HG03558 (cell line): Measurements from ENCODE around the gene DLG2.

Experiments used
- ATAC-seq: cut with Tn5 transposase; IDR thresholded peaks from one replicate; pipeline ENCODE4 v1.9.1; 2021; ENCODE audit warnings: moderate number of reproducible peaks; ENCODE audit not compliant: unreplicated experiment; ENCODE audit errors: extremely low read depth

The DLG2 gene

GRCh38 chr11:83571302-83571701 is 2055.8 kb downstream of the DLG2 start:
- ATAC-seq: no peak

GRCh38 chr11:83569134-83569805 is 2057.9 kb downstream of the DLG2 start:
- no peak for ATAC-seq

- ATAC-seq: no peak
These were observed 2058.6 kb downstream of the DLG2 start for GRCh38 chr11:83568516-83568915.

GRCh38 chr11:83566950-83567349 is 2060.2 kb downstream of the DLG2 start:
- ATAC-seq: no peak

- ATAC-seq: no peak
These were observed 2062.3 kb downstream of the DLG2 start for GRCh38 chr11:83564870-83565269.

GRCh38 chr11:83558281-83558680 is 2068.9 kb downstream of the DLG2 start:
- ATAC-seq: no peak

GRCh38 chr11:83557653-83558052 is 2069.5 kb downstream of the DLG2 start:
- no peak for ATAC-seq

GRCh38 chr11:83554876-83555275 is 2072.3 kb downstream of the DLG2 start:
- no peak for ATAC-seq

- no peak for ATAC-seq
These were observed 2077.0 kb downstream of the DLG2 start for GRCh38 chr11:83549984-83550667.

- no peak for ATAC-seq
These were observed 2080.8 kb downstream of the DLG2 start for GRCh38 chr11:83546368-83546767.

GRCh38 chr11:83545494-83546260 is 2081.5 kb downstream of the DLG2 start:
- ATAC-seq: no peak

- no peak for ATAC-seq
These were observed 2082.3 kb downstream of the DLG2 start for GRCh38 chr11:83544846-83545245.

- no peak for ATAC-seq
These were observed 2083.3 kb downstream of the DLG2 start for GRCh38 chr11:83543706-83544439.

- ATAC-seq: no peak
These were observed 2084.3 kb downstream of the DLG2 start for GRCh38 chr11:83542861-83543260.

GRCh38 chr11:83540728-83541127 is 2086.4 kb downstream of the DLG2 start:
- ATAC-seq: no peak

GRCh38 chr11:83540112-83540675 is 2086.9 kb downstream of the DLG2 start:
- ATAC-seq: no peak

GRCh38 chr11:83538286-83538685 is 2088.9 kb downstream of the DLG2 start:
- no peak for ATAC-seq

- no peak for ATAC-seq
These were observed 2090.0 kb downstream of the DLG2 start for GRCh38 chr11:83537131-83537610.

- ATAC-seq: no peak
These were observed 2094.0 kb downstream of the DLG2 start for GRCh38 chr11:83533166-83533565.

GRCh38 chr11:83528877-83529276 is 2098.3 kb downstream of the DLG2 start:
- no peak for ATAC-seq
